Measurements from ENCODE around the gene REEP5. TPM values are rescaled to one million over a fixed set of nuclear protein-coding genes. Genes with fewer than 3 reads are reported as not detected.
"Not testable (repeated sequence)": the region's sequence is repeated elsewhere in the genome, so short reads cannot be mapped to it uniquely, and the experiment has no call there.

The REEP5 gene
- total RNA-seq, 1 donor from 2014 or later, result 120 TPM

GRCh38 chr5:112906637-112907036 is 15.4 kb downstream of the REEP5 start:
- Histone ChIP-seq H3K36me3 (ENCODE audit: insufficient read depth, low read length) (peaks cover 12% of the 10 kb centered on the region), H3K4me2 (ENCODE audit: low read length) (no peak overlapping the region), H4K20me1 (ENCODE audit: insufficient read depth, low read length) (peaks cover 33% of the 10 kb centered on the region), H3K4me1 (ENCODE audit: insufficient read depth, low read length) (no peaks in the 10 kb centered on the region), H3K79me2 (ENCODE audit: insufficient read depth, low read length) (peaks cover 73% of the 10 kb centered on the region), H3K27ac (ENCODE audit: low read depth, low read length) (no peak overlapping the region), H3K9me3 (ENCODE audit: insufficient read depth, low read depth, low read length) (no peaks in the 10 kb centered on the region), H2AFZ (ENCODE audit: low read depth, low read length) (no peak overlapping the region), H3K9ac (ENCODE audit: low read length) (no peak overlapping the region), H3K27me3 (ENCODE audit: insufficient read depth, low read length) (no peaks in the 10 kb centered on the region), H3K4me3 (ENCODE audit: insufficient read depth, low read depth, low read length) (no peak overlapping the region)
- H3K4me1 Mint-ChIP-seq (ENCODE audit: low read depth, unreplicated experiment), result no peaks in the 10 kb centered on the region
- no peaks in the 10 kb centered on the region for H3K9me3 Mint-ChIP-seq (ENCODE audit: unreplicated experiment)
- DNase-seq (ENCODE audit: low read depth) (no peak), FAIRE-seq (no peak)
- H3K36me3 Mint-ChIP-seq (ENCODE audit: low read depth, unreplicated experiment), result peaks cover 12% of the 10 kb centered on the region
- H3K4me3 Mint-ChIP-seq (ENCODE audit: unreplicated experiment), result no peak overlapping the region
- H3K27ac Mint-ChIP-seq (ENCODE audit: unreplicated experiment), result no peak overlapping the region
- no peaks in the 10 kb centered on the region for H3K27me3 Mint-ChIP-seq (ENCODE audit: low read depth, unreplicated experiment)
- no peak for TF ChIP-seq CTCF (IDR thresholded peaks at IDR 0.05; ENCODE audit: insufficient read depth, low read depth, low read length)
- no peak for TF ChIP-seq EZH2 (IDR thresholded peaks at IDR 0.05; ENCODE audit: insufficient read depth, low read length)

GRCh38 chr5:112904996-112905395 is 17.0 kb downstream of the REEP5 start:
- H3K36me3 ChIP-seq (ENCODE audit: insufficient read depth, low read length); H3K4me2 ChIP-seq (ENCODE audit: low read length); H3K4me1 Mint-ChIP-seq (ENCODE audit: low read depth, unreplicated experiment); H3K27me3 Mint-ChIP-seq (ENCODE audit: low read depth, unreplicated experiment); H3K4me1 ChIP-seq (ENCODE audit: insufficient read depth, low read length); H3K27me3 ChIP-seq (ENCODE audit: insufficient read depth, low read length); H3K27ac Mint-ChIP-seq (ENCODE audit: unreplicated experiment); DNase-seq (ENCODE audit: low read depth); H2AFZ ChIP-seq (ENCODE audit: low read depth, low read length); H3K9me3 ChIP-seq (ENCODE audit: insufficient read depth, low read depth, low read length); H3K4me3 Mint-ChIP-seq (ENCODE audit: unreplicated experiment); H3K4me3 ChIP-seq (ENCODE audit: insufficient read depth, low read depth, low read length); FAIRE-seq; H3K9ac ChIP-seq (ENCODE audit: low read length); H3K27ac ChIP-seq (ENCODE audit: low read depth, low read length); H3K9me3 Mint-ChIP-seq (ENCODE audit: unreplicated experiment): not testable (repeated sequence)
- H3K79me2 ChIP-seq (ENCODE audit: insufficient read depth, low read length), result peaks cover 58% of the 10 kb centered on the region
- H4K20me1 ChIP-seq (ENCODE audit: insufficient read depth, low read length), result peaks cover 22% of the 10 kb centered on the region
- H3K36me3 Mint-ChIP-seq (ENCODE audit: low read depth, unreplicated experiment), result peaks cover 10% of the 10 kb centered on the region

GRCh38 chr5:112902561-112902960 is 19.5 kb downstream of the REEP5 start:
- FAIRE-seq (no peak), DNase-seq (ENCODE audit: low read depth) (no peak)
- TF ChIP-seq CTCF (IDR thresholded peaks at IDR 0.05; ENCODE audit: insufficient read depth, low read depth, low read length) (no peak), EZH2 (IDR thresholded peaks at IDR 0.05; ENCODE audit: insufficient read depth, low read length) (no peak)

More at GRCh38 chr5:112902561-112902960, 19.5 kb downstream of the REEP5 start:
- Histone ChIP-seq H3K4me2 (ENCODE audit: low read length) (no peak overlapping the region), H3K27ac (ENCODE audit: low read depth, low read length) (no peak overlapping the region), H3K79me2 (ENCODE audit: insufficient read depth, low read length) (peaks cover 50% of the 10 kb centered on the region), H3K4me3 (ENCODE audit: insufficient read depth, low read depth, low read length) (no peak overlapping the region), H3K27me3 (ENCODE audit: insufficient read depth, low read length) (no peaks in the 10 kb centered on the region), H3K9ac (ENCODE audit: low read length) (no peak overlapping the region), H3K9me3 (ENCODE audit: insufficient read depth, low read depth, low read length) (no peaks in the 10 kb centered on the region), H4K20me1 (ENCODE audit: insufficient read depth, low read length) (peaks cover 15% of the 10 kb centered on the region), H2AFZ (ENCODE audit: low read depth, low read length) (no peak overlapping the region), H3K4me1 (ENCODE audit: insufficient read depth, low read length) (no peaks in the 10 kb centered on the region), H3K36me3 (ENCODE audit: insufficient read depth, low read length) (peaks cover 23% of the 10 kb centered on the region)
- Mint-ChIP-seq H3K9me3 (ENCODE audit: unreplicated experiment) (no peaks in the 10 kb centered on the region), H3K36me3 (ENCODE audit: low read depth, unreplicated experiment) (peaks cover 11% of the 10 kb centered on the region), H3K27me3 (ENCODE audit: low read depth, unreplicated experiment) (no peaks in the 10 kb centered on the region), H3K27ac (ENCODE audit: unreplicated experiment) (no peak overlapping the region), H3K4me3 (ENCODE audit: unreplicated experiment) (no peak overlapping the region), H3K4me1 (ENCODE audit: low read depth, unreplicated experiment) (peaks cover 2% of the 10 kb centered on the region)
